Measurements from ENCODE around the gene RFX3.

The RFX3 gene

DNA sequence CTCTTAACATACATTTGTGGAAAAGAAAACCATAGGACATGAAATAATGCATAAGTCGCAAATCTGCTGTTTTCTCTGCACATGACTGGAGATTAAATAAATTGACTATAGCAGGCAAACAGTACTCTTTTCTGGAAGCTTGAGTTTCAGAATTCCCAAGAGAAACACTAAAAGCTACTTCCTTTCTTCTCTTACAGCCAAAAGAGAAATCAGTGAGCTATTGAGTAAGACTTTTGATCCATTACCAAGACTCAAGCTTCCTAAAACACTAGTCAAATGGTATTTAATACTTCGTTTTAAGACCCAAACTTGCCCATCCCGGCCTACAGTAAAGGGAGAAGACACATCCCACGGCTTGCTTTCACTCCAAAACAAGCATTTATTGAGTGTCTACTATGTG is 346.1 kb downstream of the RFX3 start:
- DNase-seq (no peak), ATAC-seq (ENCODE audit: insufficient read depth, low read depth) (no peak)
- Histone ChIP-seq H3K4me2 (ENCODE audit: insufficient read depth, low read length) (no peak overlapping the region), H3K27ac (ENCODE audit: low read length) (no peak overlapping the region), H2AFZ (ENCODE audit: low read depth, low read length) (no peak overlapping the region), H3K9ac (ENCODE audit: low read depth, low read length) (no peak overlapping the region), H3K9me3 (ENCODE audit: insufficient read depth, low read length, severe bottlenecking) (no peaks in the 10 kb centered on the region), H3K79me2 (ENCODE audit: insufficient read depth, low read length) (no peaks in the 10 kb centered on the region), H4K20me1 (ENCODE audit: insufficient read depth, low read length) (no peaks in the 10 kb centered on the region), H3K27me3 (ENCODE audit: insufficient read depth, low read length, poor library complexity) (no peaks in the 10 kb centered on the region), H3K4me1 (ENCODE audit: insufficient read depth, low read length) (no peaks in the 10 kb centered on the region), H3K36me3 (ENCODE audit: insufficient read depth, low read length) (no peaks in the 10 kb centered on the region), H3K4me3 (ENCODE audit: low read depth in 1 of 2, low read length in 2 of 2) (no peak overlapping the region)
- no peak for TF ChIP-seq CTCF (IDR thresholded peaks at IDR 0.05; ENCODE audit: borderline replicate concordance, extremely low read depth, low read length, poor library complexity, severe bottlenecking)
- no peak for TF ChIP-seq EZH2 (IDR thresholded peaks at IDR 0.05; ENCODE audit: borderline replicate concordance, low read depth, low read length, severe bottlenecking)

GRCh38 chr9:3177936-3178335 is 347.9 kb downstream of the RFX3 start:
- no peaks in the 10 kb centered on the region for H4K20me1 ChIP-seq (ENCODE audit: insufficient read depth, low read length)
- no peaks in the 10 kb centered on the region for H3K79me2 ChIP-seq (ENCODE audit: insufficient read depth, low read length)
- H3K27ac ChIP-seq (ENCODE audit: low read length), result no peak overlapping the region
- no peak overlapping the region for H3K4me3 ChIP-seq (ENCODE audit: low read depth in 1 of 2, low read length in 2 of 2)
- H3K9me3 ChIP-seq (ENCODE audit: insufficient read depth, low read length, severe bottlenecking), result no peaks in the 10 kb centered on the region
- H2AFZ ChIP-seq (ENCODE audit: low read depth, low read length), result no peak overlapping the region
- DNase-seq, result no peak
- no peak overlapping the region for H3K4me2 ChIP-seq (ENCODE audit: insufficient read depth, low read length)
- H3K36me3 ChIP-seq (ENCODE audit: insufficient read depth, low read length), result no peaks in the 10 kb centered on the region
- H3K4me1 ChIP-seq (ENCODE audit: insufficient read depth, low read length), result no peaks in the 10 kb centered on the region
- no peaks in the 10 kb centered on the region for H3K27me3 ChIP-seq (ENCODE audit: insufficient read depth, low read length, poor library complexity)
- TF ChIP-seq EZH2 (IDR thresholded peaks at IDR 0.05; ENCODE audit: borderline replicate concordance, low read depth, low read length, severe bottlenecking) (no peak), CTCF (IDR thresholded peaks at IDR 0.05; ENCODE audit: borderline replicate concordance, extremely low read depth, low read length, poor library complexity, severe bottlenecking) (no peak)
- ATAC-seq (ENCODE audit: insufficient read depth, low read depth), result no peak
- H3K9ac ChIP-seq (ENCODE audit: low read depth, low read length), result no peak overlapping the region

DNA sequence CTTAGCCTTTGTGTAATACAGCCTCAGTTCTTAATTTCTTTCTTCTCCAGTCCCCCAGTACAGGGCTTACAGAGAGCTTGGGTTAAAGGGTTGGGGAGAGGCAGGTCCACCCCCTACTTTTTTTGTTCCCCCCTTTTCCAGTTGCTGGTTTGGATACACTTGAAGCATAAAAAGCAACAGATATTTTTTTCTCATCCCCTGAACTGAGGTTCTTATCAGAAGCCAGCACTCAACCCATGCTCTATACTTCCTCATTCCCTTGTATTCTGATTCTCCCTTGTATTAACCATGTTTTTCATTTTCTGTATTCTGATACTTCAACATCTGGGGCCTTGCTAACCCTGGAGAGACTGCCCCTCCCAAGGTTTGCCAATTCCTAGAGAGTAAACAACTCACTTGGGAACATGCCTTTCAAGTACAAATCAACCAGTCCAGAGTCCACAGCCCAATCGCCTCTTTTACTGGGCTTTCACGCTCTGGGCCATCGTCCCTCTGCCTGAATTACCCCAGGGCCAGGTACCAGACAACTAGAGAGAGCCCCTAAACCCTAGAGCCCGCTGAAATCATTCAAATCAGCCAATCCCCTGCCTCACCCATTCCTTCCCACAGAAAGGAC is 348.5 kb downstream of the RFX3 start:
- ATAC-seq (ENCODE audit: insufficient read depth, low read depth) (no peak), DNase-seq (no peak)
- Histone ChIP-seq H3K27me3 (ENCODE audit: insufficient read depth, low read length, poor library complexity) (peaks cover under 1% of the 10 kb centered on the region), H4K20me1 (ENCODE audit: insufficient read depth, low read length) (no peaks in the 10 kb centered on the region), H3K9ac (ENCODE audit: low read depth, low read length) (no peak overlapping the region), H3K4me2 (ENCODE audit: insufficient read depth, low read length) (no peak overlapping the region), H3K4me1 (ENCODE audit: insufficient read depth, low read length) (no peaks in the 10 kb centered on the region), H3K27ac (ENCODE audit: low read length) (no peak overlapping the region), H3K4me3 (ENCODE audit: low read depth in 1 of 2, low read length in 2 of 2) (no peak overlapping the region), H3K79me2 (ENCODE audit: insufficient read depth, low read length) (no peaks in the 10 kb centered on the region), H3K36me3 (ENCODE audit: insufficient read depth, low read length) (no peaks in the 10 kb centered on the region), H2AFZ (ENCODE audit: low read depth, low read length) (no peak overlapping the region), H3K9me3 (ENCODE audit: insufficient read depth, low read length, severe bottlenecking) (no peaks in the 10 kb centered on the region)
- no peak for TF ChIP-seq EZH2 (IDR thresholded peaks at IDR 0.05; ENCODE audit: borderline replicate concordance, low read depth, low read length, severe bottlenecking)
- TF ChIP-seq CTCF (IDR thresholded peaks at IDR 0.05; ENCODE audit: borderline replicate concordance, extremely low read depth, low read length, poor library complexity, severe bottlenecking), result no peak
